Activated CD8-positive, alpha-beta T cell treated with anti-CD3 and anti-CD28 coated beads, Interleukin-2, amount 10 ng/mL, durations not matched to agents 7 days and 5 days (primary cell): ENCODE data around the gene DOCK4. TPM values are rescaled to one million over a fixed set of nuclear protein-coding genes. Genes with fewer than 3 reads are reported as not detected.

Source experiments
- ATAC-seq: fragments of 150-1000 bp; cut with Tn5 transposase; one replicate; pipeline ENCODE4 v1.10.0; 2021; ENCODE audit warnings: moderate library complexity
- CTCF ChIA-PET: fragments of 350-600 bp; sonication (Branson Sonifier 250); formaldehyde crosslinking; loops from one replicate; lab custom pipeline; 2021; ENCODE audit warnings: antibody characterized with exemption; lab: Charles Lee
- POLR2A ChIA-PET: fragments of 350-600 bp; sonication (Branson Sonifier 250); formaldehyde crosslinking; loops from one replicate; lab custom pipeline; 2021; ENCODE audit warnings: antibody characterized with exemption; lab: Charles Lee
- DNase-seq: peaks from one replicate; pipeline ENCODE4 v3.0.0-alpha.2; 2020
- H3K27ac Mint-ChIP-seq: one replicate; pipeline ENCODE4 v1.8.0; 2021; ENCODE audit warnings: mild to moderate bottlenecking, mixed read lengths
- H3K27me3 Mint-ChIP-seq: one replicate; pipeline ENCODE4 v1.8.0; 2021; ENCODE audit warnings: low read depth, mixed read lengths
- H3K36me3 Mint-ChIP-seq: one replicate; pipeline ENCODE4 v1.8.0; 2021; ENCODE audit warnings: low read depth, mixed read lengths
- H3K4me1 Mint-ChIP-seq: one replicate; pipeline ENCODE4 v1.8.0; 2021; ENCODE audit warnings: low read depth, mixed read lengths
- H3K4me3 Mint-ChIP-seq: one replicate; pipeline ENCODE4 v1.8.0; 2021; ENCODE audit warnings: mild to moderate bottlenecking, mixed read lengths
- H3K9me3 Mint-ChIP-seq: one replicate; pipeline ENCODE4 v1.8.0; 2022; ENCODE audit warnings: mixed read lengths; ENCODE audit not compliant: insufficient read depth
- total RNA-seq, 2 experiments: library from RNA; stranded (reverse); gene quantifications; one replicate each; pipeline ENCODE4 v1.2.3, GENCODE V29; 2021

The DOCK4 gene
- total RNA-seq, 2 experiments from 2014 or later: 0.10 to 0.18 TPM

DNA sequence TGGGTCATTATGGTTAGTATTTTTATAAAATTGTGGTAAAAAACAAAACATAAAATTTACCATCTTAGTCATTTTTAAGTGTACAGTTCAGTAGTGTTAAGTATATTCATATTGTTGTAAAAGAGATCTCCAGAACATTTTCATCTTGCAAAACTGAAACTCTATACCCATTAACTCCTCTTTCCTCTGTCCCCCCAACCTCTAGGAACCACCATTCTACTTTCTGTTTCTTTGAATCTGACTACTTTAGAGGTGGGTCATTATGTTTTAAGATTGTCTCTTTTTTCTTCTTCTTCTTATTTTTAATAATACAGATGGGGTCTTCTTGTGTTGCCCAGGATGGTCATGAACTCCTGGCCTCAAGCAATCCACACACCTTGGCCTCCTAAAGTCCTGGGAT is 84.1 kb downstream of the DOCK4 start:
- H3K27me3 Mint-ChIP-seq: no peaks in the 10 kb centered on the region
- DNase-seq (no peak), ATAC-seq (no peak)
- H3K27ac Mint-ChIP-seq: no peak overlapping the region
- H3K36me3 Mint-ChIP-seq: no peaks in the 10 kb centered on the region
- ChIA-PET CTCF (no interaction called here), POLR2A (no interaction called here)
- H3K4me3 Mint-ChIP-seq: no peak overlapping the region
- no peaks in the 10 kb centered on the region for H3K4me1 Mint-ChIP-seq
- H3K9me3 Mint-ChIP-seq: no peaks in the 10 kb centered on the region

- Mint-ChIP-seq H3K9me3 (no peaks in the 10 kb centered on the region), H3K27ac (no peak overlapping the region), H3K4me3 (no peak overlapping the region), H3K36me3 (no peaks in the 10 kb centered on the region), H3K4me1 (no peaks in the 10 kb centered on the region), H3K27me3 (no peaks in the 10 kb centered on the region)
- ATAC-seq (no peak), DNase-seq (no peak)
- POLR2A ChIA-PET: no interaction called here
- CTCF ChIA-PET: no interaction called here
Observed at GRCh38 chr7:112121318-112121717, 84.9 kb downstream of the DOCK4 start.

GRCh38 chr7:112120696-112121217 is 85.4 kb downstream of the DOCK4 start:
- no peaks in the 10 kb centered on the region for H3K27me3 Mint-ChIP-seq
- no peaks in the 10 kb centered on the region for H3K9me3 Mint-ChIP-seq
- H3K4me1 Mint-ChIP-seq: no peaks in the 10 kb centered on the region
- ChIA-PET POLR2A (no interaction called here), CTCF (no interaction called here)
- H3K27ac Mint-ChIP-seq: no peak overlapping the region
- H3K4me3 Mint-ChIP-seq: no peak overlapping the region
- H3K36me3 Mint-ChIP-seq: no peaks in the 10 kb centered on the region
- DNase-seq: no peak
- no peak for ATAC-seq

- ATAC-seq (no peak), DNase-seq (no peak)
- ChIA-PET POLR2A (no interaction called here), CTCF (no interaction called here)
- H3K27me3 Mint-ChIP-seq: peaks cover 2% of the 10 kb centered on the region
- H3K4me1 Mint-ChIP-seq: no peaks in the 10 kb centered on the region
- H3K27ac Mint-ChIP-seq: no peak overlapping the region
- H3K36me3 Mint-ChIP-seq: no peaks in the 10 kb centered on the region
- no peaks in the 10 kb centered on the region for H3K9me3 Mint-ChIP-seq
- H3K4me3 Mint-ChIP-seq: no peak overlapping the region
Observed at GRCh38 chr7:112118581-112119566, 87.3 kb downstream of the DOCK4 start.

GRCh38 chr7:112116894-112117293 is 89.3 kb downstream of the DOCK4 start:
- DNase-seq: no peak
- Mint-ChIP-seq H3K4me3 (no peak overlapping the region), H3K27ac (no peak overlapping the region), H3K9me3 (no peaks in the 10 kb centered on the region), H3K36me3 (no peaks in the 10 kb centered on the region), H3K4me1 (no peaks in the 10 kb centered on the region), H3K27me3 (peaks cover 5% of the 10 kb centered on the region)
- no peak for ATAC-seq
- ChIA-PET CTCF (no interaction called here), POLR2A (no interaction called here)

GRCh38 chr7:112116358-112116757 is 89.8 kb downstream of the DOCK4 start:
- H3K4me1 Mint-ChIP-seq: no peaks in the 10 kb centered on the region
- H3K27ac Mint-ChIP-seq: no peak overlapping the region
- no peak for DNase-seq
- no peak overlapping the region for H3K4me3 Mint-ChIP-seq
- H3K27me3 Mint-ChIP-seq: peaks cover 5% of the 10 kb centered on the region
- CTCF ChIA-PET: no interaction called here
- no peaks in the 10 kb centered on the region for H3K36me3 Mint-ChIP-seq
- ATAC-seq: no peak
- H3K9me3 Mint-ChIP-seq: no peaks in the 10 kb centered on the region
- POLR2A ChIA-PET: no interaction called here

GRCh38 chr7:112115880-112116279 is 90.3 kb downstream of the DOCK4 start:
- no peaks in the 10 kb centered on the region for H3K36me3 Mint-ChIP-seq
- no peaks in the 10 kb centered on the region for H3K9me3 Mint-ChIP-seq
- no peak overlapping the region for H3K4me3 Mint-ChIP-seq

GRCh38 chr7:112113913-112114575 is 92.2 kb downstream of the DOCK4 start:
- Mint-ChIP-seq H3K4me3 (no peak overlapping the region), H3K4me1 (no peaks in the 10 kb centered on the region), H3K9me3 (no peaks in the 10 kb centered on the region), H3K27me3 (peaks cover 5% of the 10 kb centered on the region), H3K27ac (no peak overlapping the region), H3K36me3 (no peaks in the 10 kb centered on the region)
- CTCF ChIA-PET: no interaction called here
- DNase-seq (no peak), ATAC-seq (no peak)
- POLR2A ChIA-PET: interaction anchor here (0.7 kb wide), 1 partner anchor 153 kb away, joined by 3 read pairs; no protein-coding TSS in a partner anchor

More at GRCh38 chr7:112115880-112116279, 90.3 kb downstream of the DOCK4 start:
- H3K27ac Mint-ChIP-seq: no peak overlapping the region
- POLR2A ChIA-PET: no interaction called here
- ATAC-seq (no peak), DNase-seq (no peak)
- no peaks in the 10 kb centered on the region for H3K4me1 Mint-ChIP-seq
- H3K27me3 Mint-ChIP-seq: peaks cover 5% of the 10 kb centered on the region
- CTCF ChIA-PET: no interaction called here

DNA sequence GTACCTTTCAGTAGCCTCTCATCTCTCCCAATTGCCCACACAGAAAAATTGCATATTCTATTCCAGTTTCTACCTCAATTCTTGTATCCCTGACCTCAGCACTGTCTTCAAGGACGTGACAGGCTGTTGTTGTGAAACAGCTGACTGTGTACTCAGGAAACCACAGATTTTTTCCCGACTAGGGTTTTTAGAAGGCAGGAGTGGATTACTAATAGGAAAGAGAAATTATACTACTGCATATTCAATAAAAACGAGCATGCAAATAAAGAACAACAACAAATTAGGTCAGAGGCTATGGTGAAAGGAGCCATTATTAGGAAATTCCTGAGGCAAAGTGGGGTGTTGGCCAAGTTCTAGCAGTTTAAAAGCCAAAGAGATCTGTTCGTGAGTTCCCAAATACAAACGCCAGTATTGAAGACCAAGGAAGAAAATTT is 93.4 kb downstream of the DOCK4 start:
- H3K9me3 Mint-ChIP-seq: no peaks in the 10 kb centered on the region
- peaks cover 5% of the 10 kb centered on the region for H3K27me3 Mint-ChIP-seq
- H3K36me3 Mint-ChIP-seq: no peaks in the 10 kb centered on the region
- DNase-seq (no peak), ATAC-seq (no peak)
- POLR2A ChIA-PET: no interaction called here
- no peaks in the 10 kb centered on the region for H3K4me1 Mint-ChIP-seq
- H3K27ac Mint-ChIP-seq: no peak overlapping the region
- H3K4me3 Mint-ChIP-seq: no peak overlapping the region
- CTCF ChIA-PET: no interaction called here

- POLR2A ChIA-PET: no interaction called here
- Mint-ChIP-seq H3K36me3 (no peaks in the 10 kb centered on the region), H3K4me3 (no peak overlapping the region), H3K27me3 (peaks cover 5% of the 10 kb centered on the region), H3K9me3 (no peaks in the 10 kb centered on the region), H3K27ac (no peak overlapping the region), H3K4me1 (no peaks in the 10 kb centered on the region)
- no peak for DNase-seq
- no peak for ATAC-seq
- CTCF ChIA-PET: no interaction called here
Observed at GRCh38 chr7:112110651-112111050, 95.5 kb downstream of the DOCK4 start.

- CTCF ChIA-PET: no interaction called here
- Mint-ChIP-seq H3K36me3 (no peaks in the 10 kb centered on the region), H3K4me1 (no peaks in the 10 kb centered on the region), H3K27me3 (peaks cover 3% of the 10 kb centered on the region), H3K27ac (no peak overlapping the region), H3K4me3 (no peak overlapping the region), H3K9me3 (no peaks in the 10 kb centered on the region)
- POLR2A ChIA-PET: no interaction called here
- DNase-seq (no peak), ATAC-seq (no peak)
Observed at GRCh38 chr7:112110175-112110574, 96.0 kb downstream of the DOCK4 start.

DNA sequence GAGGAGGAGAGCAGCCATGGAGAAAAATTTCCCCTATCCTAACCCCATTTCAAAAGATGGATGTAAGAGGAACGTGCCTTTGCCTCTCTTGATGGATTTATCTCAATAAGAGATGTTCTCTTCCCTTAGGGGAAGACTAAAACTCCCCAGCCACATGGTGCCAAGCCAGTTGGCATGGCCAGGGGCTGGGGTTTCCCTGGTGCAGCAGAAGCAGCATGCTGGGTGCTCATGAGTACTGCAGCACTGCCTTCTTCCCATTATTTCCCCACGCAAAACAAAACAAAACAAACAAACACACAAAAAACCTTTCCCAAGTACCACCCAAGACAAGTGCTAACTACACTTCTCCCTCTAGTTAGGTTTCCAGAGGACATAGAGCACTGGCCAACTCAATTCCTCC is 97.2 kb downstream of the DOCK4 start:
- ChIA-PET POLR2A (no interaction called here), CTCF (no interaction called here)
- no peak overlapping the region for H3K4me3 Mint-ChIP-seq
- H3K36me3 Mint-ChIP-seq: no peaks in the 10 kb centered on the region
- no peak overlapping the region for H3K27ac Mint-ChIP-seq
- DNase-seq (no peak), ATAC-seq (no peak)
- peaks cover 3% of the 10 kb centered on the region for H3K27me3 Mint-ChIP-seq
- H3K9me3 Mint-ChIP-seq: no peaks in the 10 kb centered on the region
- H3K4me1 Mint-ChIP-seq: no peaks in the 10 kb centered on the region
